ENCODE data around the gene ATP6V1G3.

GRCh38 chr1:198564157-198564556, 23.7 kb upstream of the ATP6V1G3 start:
- TF ChIP-seq, protein P1, sequence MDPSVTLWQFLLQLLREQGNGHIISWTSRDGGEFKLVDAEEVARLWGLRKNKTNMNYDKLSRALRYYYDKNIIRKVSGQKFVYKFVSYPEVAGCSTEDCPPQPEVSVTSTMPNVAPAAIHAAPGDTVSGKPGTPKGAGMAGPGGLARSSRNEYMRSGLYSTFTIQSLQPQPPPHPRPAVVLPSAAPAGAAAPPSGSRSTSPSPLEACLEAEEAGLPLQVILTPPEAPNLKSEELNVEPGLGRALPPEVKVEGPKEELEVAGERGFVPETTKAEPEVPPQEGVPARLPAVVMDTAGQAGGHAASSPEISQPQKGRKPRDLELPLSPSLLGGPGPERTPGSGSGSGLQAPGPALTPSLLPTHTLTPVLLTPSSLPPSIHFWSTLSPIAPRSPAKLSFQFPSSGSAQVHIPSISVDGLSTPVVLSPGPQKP (CRISPR knock-in tag; IDR thresholded peaks at IDR 0.05), result no peak
- TF ChIP-seq CTCF (IDR thresholded peaks at IDR 0.05 in 2 of 3, conservative IDR thresholded peaks at IDR 0.05 in 1 of 3; ENCODE audit: insufficient read depth in 2 of 3, low read depth in 1 of 3, low read length in 3 of 3), result no peak
- TF ChIP-seq PHF20 (IDR thresholded peaks at IDR 0.05; ENCODE audit: partially characterized antibody), result no peak
- no peak for TF ChIP-seq VEZF1 (CRISPR knock-in tag; IDR thresholded peaks at IDR 0.05)
- TF ChIP-seq, protein P2, sequence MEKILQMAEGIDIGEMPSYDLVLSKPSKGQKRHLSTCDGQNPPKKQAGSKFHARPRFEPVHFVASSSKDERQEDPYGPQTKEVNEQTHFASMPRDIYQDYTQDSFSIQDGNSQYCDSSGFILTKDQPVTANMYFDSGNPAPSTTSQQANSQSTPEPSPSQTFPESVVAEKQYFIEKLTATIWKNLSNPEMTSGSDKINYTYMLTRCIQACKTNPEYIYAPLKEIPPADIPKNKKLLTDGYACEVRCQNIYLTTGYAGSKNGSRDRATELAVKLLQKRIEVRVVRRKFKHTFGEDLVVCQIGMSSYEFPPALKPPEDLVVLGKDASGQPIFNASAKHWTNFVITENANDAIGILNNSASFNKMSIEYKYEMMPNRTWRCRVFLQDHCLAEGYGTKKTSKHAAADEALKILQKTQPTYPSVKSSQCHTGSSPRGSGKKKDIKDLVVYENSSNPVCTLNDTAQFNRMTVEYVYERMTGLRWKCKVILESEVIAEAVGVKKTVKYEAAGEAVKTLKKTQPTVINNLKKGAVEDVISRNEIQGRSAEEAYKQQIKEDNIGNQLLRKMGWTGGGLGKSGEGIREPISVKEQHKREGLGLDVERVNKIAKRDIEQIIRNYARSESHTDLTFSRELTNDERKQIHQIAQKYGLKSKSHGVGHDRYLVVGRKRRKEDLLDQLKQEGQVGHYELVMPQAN (IDR thresholded peaks at IDR 0.05; ENCODE audit: borderline replicate concordance), result no peak
- TF ChIP-seq ILK (tag; IDR thresholded peaks at IDR 0.05; ENCODE audit: borderline replicate concordance, low read depth), result no peak
- TF ChIP-seq, protein P3, sequence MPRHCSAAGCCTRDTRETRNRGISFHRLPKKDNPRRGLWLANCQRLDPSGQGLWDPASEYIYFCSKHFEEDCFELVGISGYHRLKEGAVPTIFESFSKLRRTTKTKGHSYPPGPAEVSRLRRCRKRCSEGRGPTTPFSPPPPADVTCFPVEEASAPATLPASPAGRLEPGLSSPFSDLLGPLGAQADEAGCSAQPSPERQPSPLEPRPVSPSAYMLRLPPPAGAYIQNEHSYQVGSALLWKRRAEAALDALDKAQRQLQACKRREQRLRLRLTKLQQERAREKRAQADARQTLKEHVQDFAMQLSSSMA (CRISPR knock-in tag; IDR thresholded peaks at IDR 0.05), result no peak
- no peak for TF ChIP-seq SNAPC5 (CRISPR knock-in tag; IDR thresholded peaks at IDR 0.05)
- TF ChIP-seq TAF1 (IDR thresholded peaks at IDR 0.05; ENCODE audit: control insufficient read depth, extremely low read depth, insufficient read depth, low read length, severe bottlenecking), result no peak
- no peak for TF ChIP-seq ZNF121 (CRISPR knock-in tag; conservative IDR thresholded peaks at IDR 0.05)
- no peak for TF ChIP-seq ZNF133 (CRISPR knock-in tag; IDR thresholded peaks at IDR 0.05)

Data from K562 (cell line).